Measurements from ENCODE around the gene DNAH2. TPM values are rescaled to one million over a fixed set of nuclear protein-coding genes. Genes with fewer than 3 reads are reported as not detected.
A peak's percentile ranks its signal among the peaks of the same experiment; 100 is the strongest.

The DNAH2 gene
- total and polyA plus RNA-seq, 2 of the 13 experiments (the other 11 are each of a cell fraction or from before 2014, with no cell fraction given), result not detected

- TF ChIP-seq ZBTB14 (CRISPR knock-in tag; IDR thresholded peaks at IDR 0.05) (peak; percentile 67), MEIS2 (CRISPR knock-in tag; IDR thresholded peaks at IDR 0.05) (no peak; the same call in 1 of the 2 replicates), ZNF550 (CRISPR knock-in tag; IDR thresholded peaks at IDR 0.05; ENCODE audit: borderline replicate concordance) (no peak), ZNF557 (CRISPR knock-in tag; IDR thresholded peaks at IDR 0.05) (no peak), REST (IDR thresholded peaks at IDR 0.05; ENCODE audit: borderline replicate concordance in 1 of 2, low read depth in 1 of 2, low read length in 2 of 2) (no peak), PHF21A (CRISPR knock-in tag; IDR thresholded peaks at IDR 0.05) (no peak; the same call in 1 of the 2 replicates), ZNF224 (CRISPR knock-in tag; IDR thresholded peaks at IDR 0.05) (no peak), JDP2 (CRISPR knock-in tag; IDR thresholded peaks at IDR 0.05; ENCODE audit: borderline replicate concordance) (no peak), ZNF674 (CRISPR knock-in tag; IDR thresholded peaks at IDR 0.05; ENCODE audit: low read depth) (no peak), ZNF282 (IDR thresholded peaks at IDR 0.05; ENCODE audit: partially characterized antibody) (no peak), FOSL1 (CRISPR knock-in tag; IDR thresholded peaks at IDR 0.05; ENCODE audit: borderline replicate concordance) (no peak), ZNF747 (CRISPR knock-in tag; IDR thresholded peaks at IDR 0.05; ENCODE audit: borderline replicate concordance) (no peak; the same call in 1 of the 2 replicates), ZNF501 (CRISPR knock-in tag; IDR thresholded peaks at IDR 0.05) (no peak), ZFYVE20 (CRISPR knock-in tag; IDR thresholded peaks at IDR 0.05; ENCODE audit: borderline replicate concordance, low read depth) (no peak)
- TF ChIP-seq, protein P1, sequence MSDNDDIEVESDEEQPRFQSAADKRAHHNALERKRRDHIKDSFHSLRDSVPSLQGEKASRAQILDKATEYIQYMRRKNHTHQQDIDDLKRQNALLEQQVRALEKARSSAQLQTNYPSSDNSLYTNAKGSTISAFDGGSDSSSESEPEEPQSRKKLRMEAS (IDR thresholded peaks at IDR 0.05), result peak; percentile 94
- TF ChIP-seq, protein P2, sequence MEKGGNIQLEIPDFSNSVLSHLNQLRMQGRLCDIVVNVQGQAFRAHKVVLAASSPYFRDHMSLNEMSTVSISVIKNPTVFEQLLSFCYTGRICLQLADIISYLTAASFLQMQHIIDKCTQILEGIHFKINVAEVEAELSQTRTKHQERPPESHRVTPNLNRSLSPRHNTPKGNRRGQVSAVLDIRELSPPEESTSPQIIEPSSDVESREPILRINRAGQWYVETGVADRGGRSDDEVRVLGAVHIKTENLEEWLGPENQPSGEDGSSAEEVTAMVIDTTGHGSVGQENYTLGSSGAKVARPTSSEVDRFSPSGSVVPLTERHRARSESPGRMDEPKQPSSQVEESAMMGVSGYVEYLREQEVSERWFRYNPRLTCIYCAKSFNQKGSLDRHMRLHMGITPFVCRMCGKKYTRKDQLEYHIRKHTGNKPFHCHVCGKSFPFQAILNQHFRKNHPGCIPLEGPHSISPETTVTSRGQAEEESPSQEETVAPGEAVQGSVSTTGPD (CRISPR knock-in tag; IDR thresholded peaks at IDR 0.05), result no peak
- TF ChIP-seq, protein P3, sequence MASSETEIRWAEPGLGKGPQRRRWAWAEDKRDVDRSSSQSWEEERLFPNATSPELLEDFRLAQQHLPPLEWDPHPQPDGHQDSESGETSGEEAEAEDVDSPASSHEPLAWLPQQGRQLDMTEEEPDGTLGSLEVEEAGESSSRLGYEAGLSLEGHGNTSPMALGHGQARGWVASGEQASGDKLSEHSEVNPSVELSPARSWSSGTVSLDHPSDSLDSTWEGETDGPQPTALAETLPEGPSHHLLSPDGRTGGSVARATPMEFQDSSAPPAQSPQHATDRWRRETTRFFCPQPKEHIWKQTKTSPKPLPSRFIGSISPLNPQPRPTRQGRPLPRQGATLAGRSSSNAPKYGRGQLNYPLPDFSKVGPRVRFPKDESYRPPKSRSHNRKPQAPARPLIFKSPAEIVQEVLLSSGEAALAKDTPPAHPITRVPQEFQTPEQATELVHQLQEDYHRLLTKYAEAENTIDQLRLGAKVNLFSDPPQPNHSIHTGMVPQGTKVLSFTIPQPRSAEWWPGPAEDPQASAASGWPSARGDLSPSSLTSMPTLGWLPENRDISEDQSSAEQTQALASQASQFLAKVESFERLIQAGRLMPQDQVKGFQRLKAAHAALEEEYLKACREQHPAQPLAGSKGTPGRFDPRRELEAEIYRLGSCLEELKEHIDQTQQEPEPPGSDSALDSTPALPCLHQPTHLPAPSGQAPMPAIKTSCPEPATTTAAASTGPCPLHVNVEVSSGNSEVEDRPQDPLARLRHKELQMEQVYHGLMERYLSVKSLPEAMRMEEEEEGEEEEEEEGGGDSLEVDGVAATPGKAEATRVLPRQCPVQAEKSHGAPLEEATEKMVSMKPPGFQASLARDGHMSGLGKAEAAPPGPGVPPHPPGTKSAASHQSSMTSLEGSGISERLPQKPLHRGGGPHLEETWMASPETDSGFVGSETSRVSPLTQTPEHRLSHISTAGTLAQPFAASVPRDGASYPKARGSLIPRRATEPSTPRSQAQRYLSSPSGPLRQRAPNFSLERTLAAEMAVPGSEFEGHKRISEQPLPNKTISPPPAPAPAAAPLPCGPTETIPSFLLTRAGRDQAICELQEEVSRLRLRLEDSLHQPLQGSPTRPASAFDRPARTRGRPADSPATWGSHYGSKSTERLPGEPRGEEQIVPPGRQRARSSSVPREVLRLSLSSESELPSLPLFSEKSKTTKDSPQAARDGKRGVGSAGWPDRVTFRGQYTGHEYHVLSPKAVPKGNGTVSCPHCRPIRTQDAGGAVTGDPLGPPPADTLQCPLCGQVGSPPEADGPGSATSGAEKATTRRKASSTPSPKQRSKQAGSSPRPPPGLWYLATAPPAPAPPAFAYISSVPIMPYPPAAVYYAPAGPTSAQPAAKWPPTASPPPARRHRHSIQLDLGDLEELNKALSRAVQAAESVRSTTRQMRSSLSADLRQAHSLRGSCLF (CRISPR knock-in tag; IDR thresholded peaks at IDR 0.05; ENCODE audit: borderline replicate concordance), result no peak
These were observed 117.6 kb downstream of the DNAH2 start (continued) for GRCh38 chr17:7834957-7835813.
